SU-DHL-6 (cell line): Measurements from ENCODE around the gene ADAM10.

Experiments
- CTCF ChIP-seq: fragments of 200-600 bp; sonication (generic); IDR thresholded peaks from one replicate; pipeline ENCODE4 v1.5.1; 2017; ENCODE audit warnings: antibody characterized with exemption, mild to moderate bottlenecking, low read length, moderate library complexity; ENCODE audit not compliant: insufficient read depth, poor library complexity, severe bottlenecking
- EZH2phosphoT487 ChIP-seq: fragments of 200-600 bp; sonication (generic), shearing (Covaris generic); conservative IDR thresholded peaks from 2 replicates; pipeline ENCODE4 v1.6.1; 2018; ENCODE audit warnings: mild to moderate bottlenecking, antibody characterized with exemption, low read length, moderate library complexity, mixed read lengths

- TF ChIP-seq CTCF, result no peak
- no peak for TF ChIP-seq EZH2phosphoT487
These were observed 16.7 kb downstream of the ADAM10 start for GRCh38 chr15:58732625-58733363.
